ENCODE results near the gene KCNQ1.

KCNQ1 gene

GRCh38 chr11:2799881-2800654 lies 355.3 kb downstream of the KCNQ1 start:
- DNase-seq (ENCODE audit: low spot score), result no peak

- no peak for DNase-seq (ENCODE audit: low spot score)
Observed at GRCh38 chr11:2800655-2801531, 356.1 kb downstream of the KCNQ1 start.

- DNase-seq (ENCODE audit: low spot score), result no peak
Observed at GRCh38 chr11:2801711-2802388, 357.0 kb downstream of the KCNQ1 start.

- DNase-seq (ENCODE audit: low spot score), result no peak
Observed at GRCh38 chr11:2802389-2803185, 357.8 kb downstream of the KCNQ1 start.

- no peak for DNase-seq (ENCODE audit: low spot score)
Observed at GRCh38 chr11:2803186-2804091, 358.6 kb downstream of the KCNQ1 start.

GRCh38 chr11:2804189-2804588 lies 359.4 kb downstream of the KCNQ1 start:
- DNase-seq (ENCODE audit: low spot score), result no peak

- DNase-seq (ENCODE audit: low spot score), result no peak
Observed at GRCh38 chr11:2804701-2805387, 360.0 kb downstream of the KCNQ1 start.

GRCh38 chr11:2805388-2806056 lies 360.7 kb downstream of the KCNQ1 start:
- no peak for DNase-seq (ENCODE audit: low spot score)

GRCh38 chr11:2806351-2807024 lies 361.7 kb downstream of the KCNQ1 start:
- no peak for DNase-seq (ENCODE audit: low spot score)

- DNase-seq (ENCODE audit: low spot score), result no peak
Observed at GRCh38 chr11:2807025-2807681, 362.3 kb downstream of the KCNQ1 start.

GRCh38 chr11:2807801-2808241 lies 363.0 kb downstream of the KCNQ1 start:
- no peak for DNase-seq (ENCODE audit: low spot score)

- DNase-seq (ENCODE audit: low spot score), result no peak
Observed at GRCh38 chr11:2808850-2809846, 364.3 kb downstream of the KCNQ1 start.

- DNase-seq (ENCODE audit: low spot score), result no peak
Observed at GRCh38 chr11:2809854-2810253, 365.0 kb downstream of the KCNQ1 start.

- no peak for DNase-seq (ENCODE audit: low spot score)
Observed at GRCh38 chr11:2810411-2811205, 365.8 kb downstream of the KCNQ1 start.

- no peak for DNase-seq (ENCODE audit: low spot score)
Observed at GRCh38 chr11:2811206-2812091, 366.6 kb downstream of the KCNQ1 start.

Measured in NAMALWA (cell line).